ENCODE measurements around the gene ZBTB43.

DNA sequence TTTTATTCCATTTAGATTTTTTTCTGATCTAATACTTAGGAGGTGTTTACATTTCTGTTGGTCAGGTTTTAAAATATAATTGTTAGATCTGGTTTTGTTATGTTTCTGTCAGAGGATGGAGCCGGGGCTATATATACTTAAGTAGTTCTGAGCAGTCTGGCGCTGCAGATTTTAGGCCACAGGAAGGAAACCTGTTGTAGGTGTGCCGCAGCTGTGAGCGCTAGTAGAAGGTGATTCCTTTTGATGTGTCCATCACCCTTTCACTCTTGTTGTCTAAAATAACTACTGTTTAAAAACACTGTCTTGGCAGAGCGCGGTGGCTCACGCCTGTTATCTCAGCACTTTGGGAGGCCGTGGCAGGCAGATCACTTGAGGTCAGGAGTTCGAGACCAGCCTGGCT lies 72.6 kb downstream of the ZBTB43 start:
- TF ChIP-seq EP300 (IDR thresholded peaks at IDR 0.05; ENCODE audit: borderline replicate concordance) (no peak), TEAD4 (IDR thresholded peaks at IDR 0.05) (no peak), RAD21 (IDR thresholded peaks at IDR 0.05; ENCODE audit: low read depth) (no peak), CREB1 (IDR thresholded peaks at IDR 0.05; ENCODE audit: low read depth) (no peak), YY1 (IDR thresholded peaks at IDR 0.05; ENCODE audit: low read depth) (no peak), CEBPB (IDR thresholded peaks at IDR 0.05) (no peak), FOXM1 (IDR thresholded peaks at IDR 0.05; ENCODE audit: borderline replicate concordance, low read depth) (no peak), NFIC (IDR thresholded peaks at IDR 0.05) (no peak), TCF12 (IDR thresholded peaks at IDR 0.05; ENCODE audit: low read depth) (no peak)
- TF ChIP-seq, protein P1, sequence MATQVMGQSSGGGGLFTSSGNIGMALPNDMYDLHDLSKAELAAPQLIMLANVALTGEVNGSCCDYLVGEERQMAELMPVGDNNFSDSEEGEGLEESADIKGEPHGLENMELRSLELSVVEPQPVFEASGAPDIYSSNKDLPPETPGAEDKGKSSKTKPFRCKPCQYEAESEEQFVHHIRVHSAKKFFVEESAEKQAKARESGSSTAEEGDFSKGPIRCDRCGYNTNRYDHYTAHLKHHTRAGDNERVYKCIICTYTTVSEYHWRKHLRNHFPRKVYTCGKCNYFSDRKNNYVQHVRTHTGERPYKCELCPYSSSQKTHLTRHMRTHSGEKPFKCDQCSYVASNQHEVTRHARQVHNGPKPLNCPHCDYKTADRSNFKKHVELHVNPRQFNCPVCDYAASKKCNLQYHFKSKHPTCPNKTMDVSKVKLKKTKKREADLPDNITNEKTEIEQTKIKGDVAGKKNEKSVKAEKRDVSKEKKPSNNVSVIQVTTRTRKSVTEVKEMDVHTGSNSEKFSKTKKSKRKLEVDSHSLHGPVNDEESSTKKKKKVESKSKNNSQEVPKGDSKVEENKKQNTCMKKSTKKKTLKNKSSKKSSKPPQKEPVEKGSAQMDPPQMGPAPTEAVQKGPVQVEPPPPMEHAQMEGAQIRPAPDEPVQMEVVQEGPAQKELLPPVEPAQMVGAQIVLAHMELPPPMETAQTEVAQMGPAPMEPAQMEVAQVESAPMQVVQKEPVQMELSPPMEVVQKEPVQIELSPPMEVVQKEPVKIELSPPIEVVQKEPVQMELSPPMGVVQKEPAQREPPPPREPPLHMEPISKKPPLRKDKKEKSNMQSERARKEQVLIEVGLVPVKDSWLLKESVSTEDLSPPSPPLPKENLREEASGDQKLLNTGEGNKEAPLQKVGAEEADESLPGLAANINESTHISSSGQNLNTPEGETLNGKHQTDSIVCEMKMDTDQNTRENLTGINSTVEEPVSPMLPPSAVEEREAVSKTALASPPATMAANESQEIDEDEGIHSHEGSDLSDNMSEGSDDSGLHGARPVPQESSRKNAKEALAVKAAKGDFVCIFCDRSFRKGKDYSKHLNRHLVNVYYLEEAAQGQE (IDR thresholded peaks at IDR 0.05; ENCODE audit: low read depth): no peak
- TF ChIP-seq, protein P2, sequence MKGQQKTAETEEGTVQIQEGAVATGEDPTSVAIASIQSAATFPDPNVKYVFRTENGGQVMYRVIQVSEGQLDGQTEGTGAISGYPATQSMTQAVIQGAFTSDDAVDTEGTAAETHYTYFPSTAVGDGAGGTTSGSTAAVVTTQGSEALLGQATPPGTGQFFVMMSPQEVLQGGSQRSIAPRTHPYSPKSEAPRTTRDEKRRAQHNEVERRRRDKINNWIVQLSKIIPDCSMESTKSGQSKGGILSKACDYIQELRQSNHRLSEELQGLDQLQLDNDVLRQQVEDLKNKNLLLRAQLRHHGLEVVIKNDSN (IDR thresholded peaks at IDR 0.05): no peak
- TF ChIP-seq, protein P3, sequence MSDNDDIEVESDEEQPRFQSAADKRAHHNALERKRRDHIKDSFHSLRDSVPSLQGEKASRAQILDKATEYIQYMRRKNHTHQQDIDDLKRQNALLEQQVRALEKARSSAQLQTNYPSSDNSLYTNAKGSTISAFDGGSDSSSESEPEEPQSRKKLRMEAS (IDR thresholded peaks at IDR 0.05): no peak
